Left lung (tissue), 10 donors: ENCODE data around the gene XCL2. TPM values are rescaled to one million over a fixed set of nuclear protein-coding genes. Genes with fewer than 3 reads are reported as not detected.

Experiments
- ATAC-seq: fragments of 200-7000 bp; cut with Tn5 transposase; one replicate; pipeline ENCODE4 v1.9.1; 2020; ENCODE audit warnings: moderate library complexity
- DNase-seq, 4 donors: peaks; one replicate each; pipeline ENCODE4 v3.0.0-alpha.2; 2013 to 2020
- H3K27ac ChIP-seq, 2 donors: fragments of 200-600 bp; sonication (generic) in 1 of 2; one replicate each; pipeline versions ENCODE4 v1.5.0 to v1.8.0; 2020 to 2021
- H3K27me3 ChIP-seq, 2 donors: fragments of 200-600 bp; sonication (generic) in 1 of 2; one replicate each; pipeline versions ENCODE4 v1.5.0 to v1.8.0; 2020 to 2021
- H3K36me3 ChIP-seq, 2 donors: fragments of 200-600 bp; sonication (generic) in 1 of 2; one replicate each; pipeline versions ENCODE4 v1.5.0 to v1.8.0; 2020 to 2021
- H3K4me1 ChIP-seq, 2 donors: fragments of 200-600 bp; one replicate each; pipeline ENCODE4 v1.8.0; 2021
- H3K4me3 ChIP-seq, 2 donors: fragments of 200-600 bp; sonication (generic) in 1 of 2; one replicate each; pipeline versions ENCODE4 v1.5.0 to v1.8.0; 2020 to 2021; ENCODE audit warnings: mild to moderate bottlenecking in 1 of 2
- H3K9me3 ChIP-seq, 2 donors: fragments of 200-600 bp; sonication (generic) in 1 of 2; one replicate each; pipeline versions ENCODE4 v1.5.0 to v1.8.0; 2020 to 2021
- CTCF ChIP-seq, 2 donors: fragments of 200-600 bp; sonication (generic) in 1 of 2; IDR thresholded peaks; one replicate each; pipeline versions ENCODE4 v1.5.0 to v1.8.0; 2021; ENCODE audit warnings: antibody characterized with exemption in 2 of 2
- intact Hi-C, 2 donors: fragments of 100-400 bp; cut with DNase I; formaldehyde crosslinking; loops; one replicate each; pipeline versions ENCODE4 v1.11.2 to v1.14.2; 2022
- polyA plus RNA-seq, 6 donors: library from polyadenylated mRNA; unstranded; fragments of 120-200 nt; gene quantifications; one replicate each; pipeline ENCODE4 v1.2.1, GENCODE V29; 2013; ENCODE audit not compliant: insufficient read length in 6 of 6
- total RNA-seq, 2 donors: library from RNA; stranded (reverse); fragmentation: NEBNext Ultra II Directional; extraction: Animal tissue kit (Norgen Biotek cat#: 25700); gene quantifications; one replicate each; pipeline ENCODE4 v1.2.1, GENCODE V29; 2021
- donor health status: DM: no; HTN: yes; CAD: no.
- donor health status: DM: no; HTN: no; CAD: no.

Gene XCL2
- total and polyA plus RNA-seq, 8 donors = 0.39 to 1.5 (median 0.89) TPM; not detected in 1

- TF ChIP-seq CTCF (IDR thresholded peaks at IDR 0.05) = no peak
- Histone ChIP-seq H3K27me3 (no peaks in the 10 kb centered on the region), H3K4me3 (no peak overlapping the region), H3K9me3 (no peaks in the 10 kb centered on the region), H3K4me1 (peaks cover 0 to 14% of the 10 kb centered on the region in 2 donors), H3K36me3 (no peaks in the 10 kb centered on the region), H3K27ac (no peak overlapping the region)
- no peak for DNase-seq
- no peak for ATAC-seq
- intact Hi-C loops = no loop called here
These were observed 33.7 kb downstream of the XCL2 start for GRCh38 chr1:168509875-168510791.

- Histone ChIP-seq H3K36me3 (no peaks in the 10 kb centered on the region), H3K4me3 (no peak overlapping the region), H3K27me3 (no peaks in the 10 kb centered on the region), H3K27ac (no peak overlapping the region), H3K4me1 (peaks cover 0 to 19% of the 10 kb centered on the region in 2 donors), H3K9me3 (no peaks in the 10 kb centered on the region)
- ATAC-seq = no peak
- intact Hi-C loops = no loop called here
- no peak for TF ChIP-seq CTCF (IDR thresholded peaks at IDR 0.05)
- no peak for DNase-seq
These were observed 34.6 kb downstream of the XCL2 start for GRCh38 chr1:168509210-168509609.

GRCh38 chr1:168507828-168508227 lies 36.0 kb downstream of the XCL2 start:
- TF ChIP-seq CTCF (IDR thresholded peaks at IDR 0.05) = no peak
- intact Hi-C loops = no loop called here
- DNase-seq (no peak), ATAC-seq (no peak)
- peaks cover 0 to 25% of the 10 kb centered on the region in 2 donors for H3K4me1 ChIP-seq
- no peak overlapping the region for H3K27ac ChIP-seq
- H3K9me3 ChIP-seq = no peaks in the 10 kb centered on the region
- no peak overlapping the region for H3K4me3 ChIP-seq
- no peaks in the 10 kb centered on the region for H3K27me3 ChIP-seq
- no peaks in the 10 kb centered on the region for H3K36me3 ChIP-seq

GRCh38 chr1:168507231-168507630 lies 36.6 kb downstream of the XCL2 start:
- Histone ChIP-seq H3K27me3 (no peaks in the 10 kb centered on the region), H3K9me3 (no peaks in the 10 kb centered on the region), H3K36me3 (no peaks in the 10 kb centered on the region), H3K4me1 (peaks cover 0 to 27% of the 10 kb centered on the region in 2 donors), H3K27ac (no peak overlapping the region), H3K4me3 (no peak overlapping the region)
- DNase-seq = no peak
- no peak for ATAC-seq
- no peak for TF ChIP-seq CTCF (IDR thresholded peaks at IDR 0.05)
- intact Hi-C loops = no loop called here

GRCh38 chr1:168506204-168506819 lies 37.5 kb downstream of the XCL2 start:
- intact Hi-C loops = no loop called here
- DNase-seq (no peak), ATAC-seq (no peak)
- TF ChIP-seq CTCF (IDR thresholded peaks at IDR 0.05) = no peak
- no peaks in the 10 kb centered on the region for H3K9me3 ChIP-seq
- no peaks in the 10 kb centered on the region for H3K36me3 ChIP-seq
- no peak overlapping the region for H3K27ac ChIP-seq
- H3K27me3 ChIP-seq = no peaks in the 10 kb centered on the region
- no peak overlapping the region for H3K4me3 ChIP-seq
- H3K4me1 ChIP-seq = peaks cover 0 to 27% of the 10 kb centered on the region in 2 donors
